Keratinocyte (primary cell): ENCODE measurements around the gene CDH1. TPM values are rescaled to one million over a fixed set of nuclear protein-coding genes. Genes with fewer than 3 reads are reported as not detected.

Experiments used
- DNase-seq: peaks from one replicate; pipeline ENCODE4 v3.0.0-alpha.2; 2011; ENCODE audit warnings: low read depth, missing footprints, low spot score
- FAIRE-seq: peaks from 2 replicates; lab custom pipeline; 2011; peaks lifted over from hg19 to GRCh38; lab: Jason Lieb, UNC
- H2AFZ ChIP-seq: 2 replicates; pipeline ENCODE4 v1.6.0; 2012; ENCODE audit warnings: low read length, control low read depth, inconsistent platforms; ENCODE audit not compliant: control insufficient read depth
- H3K27ac ChIP-seq: 2 replicates; pipeline ENCODE4 v1.5.1; 2011; ENCODE audit warnings: low read length; ENCODE audit not compliant: control insufficient read depth, insufficient read depth
- H3K27me3 ChIP-seq: 3 replicates; pipeline ENCODE4 v1.6.0; 2011; ENCODE audit warnings: low read length; ENCODE audit not compliant: control insufficient read depth, insufficient read depth; ENCODE audit errors: extremely low read depth
- H3K36me3 ChIP-seq, 2 experiments: 2 replicates in 1 of 2; 3 replicates in 1 of 2; pipeline ENCODE4 v1.5.1; 2011; ENCODE audit warnings: low read length in 2 of 2, mild to moderate bottlenecking in 1 of 2; ENCODE audit not compliant: control insufficient read depth in 2 of 2, insufficient read depth in 2 of 2; ENCODE audit errors: extremely low read depth in 1 of 2
- H3K4me1 ChIP-seq: 3 replicates; pipeline ENCODE4 v1.5.1; 2011; ENCODE audit warnings: low read length; ENCODE audit not compliant: control insufficient read depth, insufficient read depth; ENCODE audit errors: extremely low read depth
- H3K4me2 ChIP-seq: 3 replicates; pipeline ENCODE4 v1.6.0; 2011; ENCODE audit warnings: low read depth, low read length; ENCODE audit not compliant: control insufficient read depth, insufficient read depth; ENCODE audit errors: extremely low read depth
- H3K4me3 ChIP-seq, 3 experiments: fragments of 200-600 bp in 1 of 3; sonication (generic) in 1 of 3; 2 replicates in 2 of 3; 3 replicates in 1 of 3; pipeline ENCODE4 v1.5.1; 2011 to 2016; ENCODE audit warnings: low read length in 3 of 3, mild to moderate bottlenecking in 3 of 3, control low read depth in 2 of 3, inconsistent platforms in 1 of 3, low read depth in 1 of 3, mixed read lengths in 1 of 3, mixed run types in 1 of 3, moderate library complexity in 1 of 3; ENCODE audit not compliant: control insufficient read depth in 2 of 3, insufficient read depth in 2 of 3; ENCODE audit errors: extremely low read depth in 1 of 3
- H3K79me2 ChIP-seq: 2 replicates; pipeline ENCODE4 v1.6.0; 2012; ENCODE audit warnings: low read length; ENCODE audit not compliant: control insufficient read depth, insufficient read depth
- H3K9ac ChIP-seq: 3 replicates; pipeline ENCODE4 v1.6.0; 2011; ENCODE audit warnings: low read length; ENCODE audit not compliant: control insufficient read depth, insufficient read depth; ENCODE audit errors: extremely low read depth
- H3K9me1 ChIP-seq: 3 replicates; pipeline ENCODE4 v1.6.0; 2011; ENCODE audit warnings: low read length; ENCODE audit not compliant: control insufficient read depth, insufficient read depth; ENCODE audit errors: extremely low read depth
- H3K9me3 ChIP-seq: 2 replicates; pipeline ENCODE4 v1.5.1; 2012; ENCODE audit warnings: low read depth, low read length; ENCODE audit not compliant: control insufficient read depth
- H4K20me1 ChIP-seq: 3 replicates; pipeline ENCODE4 v1.6.0; 2011; ENCODE audit warnings: low read length; ENCODE audit not compliant: control insufficient read depth, insufficient read depth; ENCODE audit errors: extremely low read depth
- EZH2 ChIP-seq: IDR thresholded peaks from one replicate; pipeline ENCODE4 v1.6.1; 2012; ENCODE audit warnings: inconsistent platforms, mild to moderate bottlenecking, low read length, moderate library complexity
- dilution Hi-C: fragments of 300-500 bp; cut with MboI; formaldehyde crosslinking; loops from one replicate; pipeline ENCODE4 v1.7.0; 2020; ENCODE audit warnings: low sequenced_read_pairs; ENCODE audit not compliant: extremely low pct_ligation_motif_present
- polyA plus RNA-seq, 5 experiments: library from polyadenylated mRNA; depleted of rRNA in 3 of 5; stranded (reverse) in 3 of 5; stranded (forward) in 1 of 5; unstranded in 1 of 5; fragments of >200 nt; gene quantifications; 1 replicate in 1 of 5; 2 replicates in 3 of 5; 3 replicates in 1 of 5; pipeline versions ENCODE4 v1.2.1 to v1.2.3, GENCODE V29; 2011 to 2012; ENCODE audit warnings: missing spikeins in 2 of 5, low read depth in 1 of 5, low replicate concordance in 1 of 5

CDH1 gene
- polyA plus RNA-seq, 1 donor (not counting 4 experiments of a cell fraction or from before 2014, with no cell fraction given): 247 TPM

- Histone ChIP-seq H4K20me1 (no peaks in the 10 kb centered on the region), H3K36me3 (no peaks in the 10 kb centered on the region), H3K9ac (no peak overlapping the region), H2AFZ (no peak overlapping the region), H3K27ac (no peak overlapping the region), H3K4me2 (no peak overlapping the region), H3K4me1 (peaks cover 10% of the 10 kb centered on the region), H3K4me3 (no peak overlapping the region), H3K27me3 (no peaks in the 10 kb centered on the region), H3K9me1 (no peaks in the 10 kb centered on the region), H3K79me2 (no peaks in the 10 kb centered on the region), H3K9me3 (no peaks in the 10 kb centered on the region)
- dilution Hi-C loops: no loop called here
- FAIRE-seq (no peak), DNase-seq (no peak)
- no peak for TF ChIP-seq EZH2
These were observed 18.5 kb upstream of the CDH1 start for GRCh38 chr16:68718590-68718989.

- dilution Hi-C loops: no loop called here
- no peaks in the 10 kb centered on the region for H3K27me3 ChIP-seq
These were observed 17.1 kb upstream of the CDH1 start for GRCh38 chr16:68719993-68720489.

GRCh38 chr16:68722119-68723024 is 14.7 kb upstream of the CDH1 start:
- DNase-seq (no peak), FAIRE-seq (no peak)
- Histone ChIP-seq H3K4me2 (no peak overlapping the region), H3K27ac (no peak overlapping the region), H2AFZ (no peak overlapping the region), H3K4me3 (no peak overlapping the region), H3K36me3 (no peaks in the 10 kb centered on the region), H3K4me1 (peaks cover 7% of the 10 kb centered on the region), H3K79me2 (no peaks in the 10 kb centered on the region), H3K9me1 (no peaks in the 10 kb centered on the region), H4K20me1 (no peaks in the 10 kb centered on the region), H3K9ac (no peak overlapping the region), H3K27me3 (no peaks in the 10 kb centered on the region), H3K9me3 (no peaks in the 10 kb centered on the region)
- TF ChIP-seq EZH2: no peak
- dilution Hi-C loops: no loop called here

More at GRCh38 chr16:68719993-68720489, 17.1 kb upstream of the CDH1 start:
- Histone ChIP-seq H3K36me3 (no peaks in the 10 kb centered on the region), H3K27ac (no peak overlapping the region), H3K4me3 (no peak overlapping the region), H3K4me2 (no peak overlapping the region), H3K9me1 (no peaks in the 10 kb centered on the region), H3K79me2 (no peaks in the 10 kb centered on the region), H4K20me1 (no peaks in the 10 kb centered on the region), H3K9me3 (no peaks in the 10 kb centered on the region), H3K9ac (no peak overlapping the region), H2AFZ (no peak overlapping the region), H3K4me1 (peaks cover 7% of the 10 kb centered on the region)
- TF ChIP-seq EZH2: no peak
- DNase-seq (no peak), FAIRE-seq (no peak)
